Measurements from ENCODE around the gene USP7.
"Not testable (repeated sequence)": the region's sequence is repeated elsewhere in the genome, so short reads cannot be mapped to it uniquely, and the experiment has no call there.

Gene USP7

GRCh38 chr16:8972843-8973586 is 9.3 kb upstream of the USP7 start:
- DNase-seq, result no peak

- no peak for DNase-seq
Measured at GRCh38 chr16:8971416-8971815, 7.7 kb upstream of the USP7 start.

- not testable (repeated sequence) for DNase-seq
Measured at GRCh38 chr16:8969202-8969897, 5.6 kb upstream of the USP7 start.

GRCh38 chr16:8968054-8968453 is 4.3 kb upstream of the USP7 start:
- not testable (repeated sequence) for DNase-seq

DNA sequence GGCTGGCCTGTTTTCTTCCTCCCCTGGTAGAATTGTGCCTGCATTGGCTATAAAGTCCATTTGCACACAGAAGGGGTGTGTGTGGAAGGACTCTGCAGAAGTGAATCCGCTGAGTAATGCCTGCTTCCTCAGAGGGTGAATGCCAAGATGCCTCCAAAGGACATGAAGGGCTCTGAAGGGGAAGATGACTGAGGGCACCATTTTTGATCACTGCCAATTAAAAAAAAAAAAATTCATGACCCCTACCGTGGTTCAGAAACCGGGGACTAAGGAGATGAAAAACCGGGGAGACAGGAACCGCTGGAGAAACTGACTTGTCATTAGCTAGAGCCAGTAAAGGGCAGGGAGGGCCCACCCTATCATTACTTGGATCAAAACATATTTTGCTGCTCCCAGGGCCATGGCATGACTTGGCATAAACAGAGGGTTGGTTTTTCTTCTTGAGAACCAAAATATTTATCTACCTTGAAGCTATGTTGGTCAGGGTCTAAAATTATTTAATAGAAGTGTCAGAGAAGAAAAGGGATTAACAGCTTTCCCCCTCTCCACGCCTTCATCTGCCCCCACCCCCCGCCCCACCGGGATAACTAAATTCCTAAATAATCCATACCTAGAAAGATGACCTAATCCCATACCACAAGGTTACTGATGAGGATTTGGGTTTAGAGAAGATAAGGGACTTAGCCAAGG is 3.6 kb upstream of the USP7 start:
- DNase-seq, result no peak

DNA sequence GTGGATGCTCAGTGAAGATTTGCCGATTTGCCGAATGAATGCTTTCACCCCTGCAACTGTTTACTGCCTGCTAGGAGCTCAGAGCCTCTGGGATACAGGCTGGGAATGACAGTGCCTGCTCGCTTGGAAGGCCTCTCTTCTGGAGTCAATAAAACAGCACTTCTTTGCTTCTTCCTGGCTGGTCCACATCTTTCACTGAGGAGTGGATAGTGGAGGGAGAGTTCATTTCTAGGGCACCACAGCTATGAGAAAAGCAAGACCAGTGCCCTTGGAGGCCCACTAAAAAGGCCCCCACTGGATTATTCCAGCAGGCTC is 3.1 kb upstream of the USP7 start:
- DNase-seq, result no peak

GRCh38 chr16:8964462-8964861 is 756 bp upstream of the USP7 start:
- DNase-seq, result no peak

GRCh38 chr16:8963010-8963820 is 491 bp downstream of the USP7 start:
- no peak for DNase-seq

GRCh38 chr16:8962393-8963009 is 1.2 kb downstream of the USP7 start:
- peak; percentile 45 for DNase-seq

- DNase-seq, result no peak
Measured at GRCh38 chr16:8961811-8962390, 1.8 kb downstream of the USP7 start.

- DNase-seq, result no peak
Measured at GRCh38 chr16:8960788-8961109, 3.0 kb downstream of the USP7 start.

DNA sequence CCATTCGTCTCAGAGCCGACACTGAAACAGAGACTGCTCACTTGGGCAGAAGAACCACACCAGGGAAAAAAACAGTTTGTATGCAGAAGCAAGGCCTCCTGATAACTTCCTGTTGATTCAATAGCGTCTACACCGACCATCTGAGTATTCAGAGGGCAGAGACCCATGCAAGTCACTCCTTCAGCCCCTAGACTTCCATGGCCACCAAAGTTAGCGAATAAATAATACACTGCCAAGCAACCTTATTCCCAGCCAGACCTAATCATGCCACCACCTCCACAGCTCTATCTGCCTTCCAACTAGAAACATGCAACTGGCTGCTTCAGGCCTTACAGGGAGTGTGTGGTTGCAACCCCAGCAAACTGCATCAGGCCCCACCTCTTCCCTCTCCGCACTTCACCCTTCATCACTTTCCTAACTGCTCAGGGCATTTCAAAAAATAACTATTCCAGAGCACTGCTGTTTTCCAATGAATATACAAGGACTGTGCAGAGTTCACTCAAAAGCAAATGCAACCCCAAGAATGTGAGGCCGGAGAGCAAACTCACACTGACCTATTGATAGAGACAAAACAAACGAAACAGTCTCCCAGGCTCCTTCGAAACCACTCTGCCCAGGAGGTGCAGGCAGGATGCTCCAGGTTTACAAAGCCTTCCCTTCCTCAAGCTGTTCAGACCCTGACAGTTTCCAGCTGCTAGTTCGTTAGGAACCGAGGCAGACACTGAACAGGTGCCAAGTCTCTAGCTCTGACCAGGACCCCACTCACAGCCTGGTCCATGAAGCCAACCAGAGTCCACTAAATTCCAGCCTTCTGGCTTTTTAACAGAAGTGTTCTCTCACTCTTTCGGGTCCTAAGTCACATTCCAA is 3.6 kb downstream of the USP7 start:
- DNase-seq, result no peak

DNA sequence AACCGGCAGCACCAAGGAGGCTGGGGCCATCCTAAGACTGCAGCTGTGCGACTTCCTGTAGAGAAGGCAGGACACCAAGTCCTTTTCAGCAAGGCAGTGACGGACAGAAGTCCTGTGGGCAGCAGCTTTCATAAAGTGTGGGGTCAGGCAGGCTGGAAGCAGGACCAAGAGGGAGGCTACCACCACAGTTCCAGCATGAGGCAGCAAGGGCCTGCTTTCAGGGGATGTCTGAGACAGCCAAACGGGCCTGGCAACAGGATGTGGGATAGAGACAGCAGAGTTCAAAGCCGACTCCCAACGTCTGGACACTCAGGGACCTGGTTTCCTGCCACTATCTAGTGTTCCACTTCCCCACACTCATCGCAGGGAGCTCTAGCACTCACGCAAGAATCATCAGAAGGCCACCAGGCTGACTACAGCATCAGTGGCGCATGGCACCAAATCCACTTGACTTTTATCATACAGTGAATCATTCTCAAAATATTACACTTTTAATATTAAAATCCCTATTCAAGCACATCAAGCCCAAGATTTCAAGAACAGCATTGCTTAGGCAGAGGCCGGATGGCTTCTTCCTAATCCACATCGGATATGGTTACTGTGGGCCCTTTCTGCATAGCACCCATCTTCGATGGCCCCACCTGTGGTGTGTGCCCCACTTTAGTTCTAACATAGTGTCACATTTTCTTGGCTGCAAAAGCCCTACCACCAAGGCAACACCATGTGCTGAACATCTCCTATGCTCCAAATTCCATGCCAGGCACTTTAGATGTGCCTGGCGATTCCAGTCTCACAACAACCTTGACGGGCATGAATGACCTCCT is 5.2 kb downstream of the USP7 start:
- no peak for DNase-seq

- DNase-seq, result no peak
Measured at GRCh38 chr16:8957509-8958157, 6.1 kb downstream of the USP7 start.

DNA sequence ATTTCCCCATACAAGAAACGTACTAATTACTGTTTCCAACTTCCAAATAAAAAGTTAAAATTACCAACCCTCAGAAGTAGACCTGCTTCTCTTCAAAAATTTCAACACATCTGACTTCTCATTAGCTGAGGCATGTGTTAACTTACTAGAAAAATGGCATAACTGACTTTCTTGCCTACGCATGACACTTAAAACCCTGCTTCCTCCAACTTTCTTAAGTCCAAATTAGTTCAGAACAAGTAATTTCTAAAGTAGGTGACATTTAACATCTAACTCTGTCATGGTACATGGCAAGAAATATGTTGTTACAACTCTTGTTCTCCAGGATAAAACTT is 6.7 kb downstream of the USP7 start:
- no peak for DNase-seq

DNA sequence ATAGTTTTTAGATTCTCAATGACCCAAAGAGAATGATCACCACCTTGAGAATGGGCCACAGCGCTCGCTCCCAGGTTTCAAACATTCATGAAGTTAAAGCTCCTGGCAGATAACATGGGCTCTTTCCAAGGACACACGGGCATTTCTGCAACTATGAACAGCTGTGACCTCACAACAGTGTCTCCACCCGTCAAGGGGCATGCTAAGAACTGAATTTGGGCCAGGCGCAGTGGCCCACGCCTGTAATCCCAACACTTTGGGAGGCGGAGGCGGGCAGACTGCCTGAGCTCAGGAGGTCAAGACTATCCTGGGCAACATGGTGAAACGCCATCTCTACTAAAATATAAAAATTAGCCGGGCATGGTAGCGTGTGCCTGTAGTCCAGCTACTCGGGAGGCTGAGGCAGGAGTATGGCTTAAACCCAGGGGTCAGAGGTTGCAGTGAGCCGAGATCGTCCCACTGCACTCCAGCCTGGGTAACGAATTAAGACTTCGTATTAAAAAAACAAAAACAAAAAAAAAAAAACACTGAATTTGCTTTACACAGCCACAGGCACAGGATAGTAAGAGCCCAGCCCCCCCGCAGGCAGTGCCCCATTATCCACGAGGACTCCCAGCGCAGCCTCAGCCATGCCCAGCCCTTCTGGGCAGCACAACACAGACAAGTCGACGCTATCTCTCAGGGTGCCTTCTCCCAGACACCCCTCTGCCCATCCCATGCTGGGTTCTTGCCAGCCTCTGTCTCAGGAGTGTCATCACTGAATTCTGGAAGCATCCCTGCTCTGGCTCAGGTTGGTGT is 7.2 kb downstream of the USP7 start:
- no peak for DNase-seq

DNA sequence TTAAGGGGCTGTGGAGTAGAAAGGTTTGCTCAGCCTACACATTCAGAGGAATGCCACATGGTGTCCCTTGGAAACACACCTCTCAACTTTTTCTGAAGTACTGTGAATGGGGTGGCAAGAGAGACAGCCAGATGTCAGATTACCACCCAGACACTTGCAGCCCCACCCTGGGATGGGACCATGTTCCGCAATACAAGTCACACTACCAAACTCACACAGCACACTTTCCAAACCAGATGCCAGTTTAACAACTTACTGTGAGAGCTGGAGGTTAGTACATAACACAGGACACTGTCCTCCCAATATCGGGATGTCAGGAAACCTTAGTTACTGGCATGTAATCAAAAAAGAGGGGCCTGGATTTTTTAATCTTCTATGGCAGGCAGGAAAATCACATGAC is 7.9 kb downstream of the USP7 start:
- DNase-seq, result no peak

- DNase-seq, result no peak
Measured at GRCh38 chr16:8953064-8953463, 10.6 kb downstream of the USP7 start.

GRCh38 chr16:8952281-8952751 is 11.4 kb downstream of the USP7 start:
- no peak for DNase-seq
